GM18520 (cell line): ENCODE data around the gene CFAP300.

ENCODE experiments used
- ATAC-seq: cut with Tn5 transposase; IDR thresholded peaks from one replicate; pipeline ENCODE4 v1.9.1; 2021; ENCODE audit not compliant: unreplicated experiment

Gene CFAP300

DNA sequence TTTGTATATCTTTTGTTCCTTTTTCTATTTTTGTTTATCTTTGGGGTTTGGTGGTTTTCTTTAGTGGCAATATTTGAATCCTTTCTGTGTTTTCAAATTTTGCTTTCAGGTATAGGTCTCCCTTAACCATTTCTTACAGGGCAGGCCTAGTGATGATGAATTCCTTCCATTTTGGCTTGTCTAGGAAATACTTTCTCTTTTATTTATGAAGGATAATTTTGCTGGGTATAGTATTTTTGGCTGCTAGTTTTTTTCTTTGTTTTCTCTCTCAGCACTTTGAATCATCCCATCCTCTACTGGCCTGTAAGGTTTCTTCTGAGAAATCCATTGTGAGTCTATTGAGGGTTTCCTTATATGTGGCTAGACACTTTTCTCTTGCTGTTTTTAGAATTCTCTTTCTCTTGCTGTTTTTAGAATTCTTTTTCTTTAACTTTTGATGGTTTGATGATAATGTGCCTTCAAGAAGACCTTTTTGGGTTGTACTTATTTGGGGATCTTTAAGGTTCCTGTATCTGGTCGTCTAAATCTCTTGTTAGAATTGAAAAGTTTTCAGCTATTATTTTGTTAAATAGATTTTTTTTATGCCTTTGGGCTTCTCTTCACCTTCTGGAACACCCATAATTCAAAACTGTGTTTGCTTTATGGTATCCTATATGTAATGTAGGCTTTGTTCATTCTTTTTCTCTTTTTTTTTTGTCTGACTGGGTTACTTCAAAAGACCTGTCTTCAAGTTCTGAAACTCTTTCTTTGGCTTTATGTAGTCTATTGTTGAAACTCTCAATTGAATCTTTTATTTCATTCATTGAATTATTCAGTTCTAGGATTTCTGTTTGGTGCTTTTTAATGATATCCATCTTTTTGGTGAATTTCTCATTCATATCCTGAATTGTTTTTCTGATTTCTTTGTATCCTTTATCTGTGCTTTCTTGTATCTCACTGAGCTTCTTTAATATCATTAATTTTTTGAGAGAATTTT, 24.5 kb downstream of the CFAP300 start:
- no peak for ATAC-seq

DNA sequence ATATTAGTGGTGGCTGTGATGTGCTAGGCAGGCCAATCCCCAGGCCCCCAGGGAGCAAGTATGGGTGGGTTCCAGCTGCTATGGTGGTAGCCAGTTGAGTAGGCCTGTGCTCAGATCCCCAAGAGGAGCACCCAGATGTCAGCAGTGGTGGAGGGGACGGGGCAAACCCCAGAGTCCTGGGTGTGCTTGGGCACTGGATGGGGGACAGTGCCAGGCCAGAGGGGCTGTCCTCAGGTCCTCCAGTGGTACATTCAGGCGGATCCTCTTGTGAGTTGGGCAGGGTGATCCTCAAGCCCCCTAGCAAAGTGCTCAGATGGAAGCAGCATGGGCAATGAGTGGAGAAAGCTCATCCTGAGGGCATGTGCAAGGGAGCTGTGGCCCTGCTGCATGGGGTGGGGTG, 26.0 kb downstream of the CFAP300 start:
- ATAC-seq: no peak

DNA sequence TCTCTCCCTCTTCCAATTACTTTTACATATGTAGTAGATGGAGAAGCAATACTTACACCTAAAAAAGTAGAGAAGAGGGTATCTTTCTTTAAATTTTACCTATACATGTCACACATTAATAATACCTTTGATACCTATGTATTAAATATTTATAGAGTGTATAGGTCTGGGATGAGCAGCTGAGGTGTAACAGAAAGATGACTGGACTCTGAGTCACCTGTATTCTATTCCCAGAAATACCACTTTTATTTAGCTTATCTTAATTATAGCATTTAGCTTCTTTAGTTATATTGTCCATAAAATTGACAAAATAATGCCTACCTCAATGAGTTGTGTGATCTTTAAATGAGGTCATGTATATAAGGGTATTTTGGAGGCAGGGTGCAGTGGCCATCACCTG, 32.4 kb downstream of the CFAP300 start:
- no peak for ATAC-seq

DNA sequence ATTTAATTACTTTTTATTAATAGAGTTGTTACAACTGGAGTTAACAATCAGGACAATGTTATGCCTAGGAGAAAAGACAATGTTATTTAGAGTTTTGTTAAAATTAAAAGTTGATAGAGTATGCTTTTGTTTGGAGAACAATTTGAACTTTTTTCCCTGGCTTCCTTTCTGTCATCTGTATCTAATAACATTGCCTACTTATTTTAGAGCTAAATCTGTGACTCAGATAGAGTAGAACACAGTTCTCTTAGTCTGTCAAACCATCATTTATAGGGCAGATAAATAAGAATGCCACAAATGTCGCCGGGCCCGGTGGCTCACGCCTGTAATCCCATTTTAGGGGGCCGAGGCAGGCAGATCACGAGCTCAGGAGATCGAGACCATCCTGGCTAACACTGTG, 34.1 kb downstream of the CFAP300 start:
- ATAC-seq: no peak

DNA sequence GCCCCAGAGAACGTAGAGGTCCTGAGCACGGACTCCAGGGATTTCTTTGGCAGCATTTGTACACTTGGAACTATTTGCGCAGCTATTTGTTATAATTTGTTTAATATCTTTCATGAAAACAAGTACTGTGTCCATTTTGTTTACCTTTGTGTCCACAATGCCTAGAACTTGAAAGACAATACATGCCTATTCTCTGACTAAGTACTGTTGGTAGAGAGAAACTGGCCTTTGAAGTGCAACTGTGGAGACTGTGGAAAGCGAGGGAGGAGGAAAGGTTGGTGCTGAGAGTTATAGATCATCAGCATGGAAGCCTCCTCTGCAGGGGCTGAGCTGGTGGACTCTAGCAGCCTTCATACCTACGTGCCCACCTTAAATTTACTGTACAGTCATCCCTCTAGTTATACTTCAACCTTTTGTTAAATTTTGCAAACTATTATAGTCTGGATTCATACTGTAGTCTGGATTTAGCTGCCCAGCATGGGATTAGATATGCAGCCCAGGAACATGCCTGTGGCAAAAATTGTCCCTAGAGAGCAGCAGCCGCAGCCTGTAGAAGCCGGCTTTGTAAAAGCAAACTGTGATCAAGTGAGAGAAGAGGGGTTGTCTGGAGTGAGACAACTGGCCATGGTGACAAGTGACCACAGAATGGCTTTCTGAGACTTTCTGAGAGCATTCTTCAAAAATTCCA, 38.8 kb downstream of the CFAP300 start:
- no peak for ATAC-seq

DNA sequence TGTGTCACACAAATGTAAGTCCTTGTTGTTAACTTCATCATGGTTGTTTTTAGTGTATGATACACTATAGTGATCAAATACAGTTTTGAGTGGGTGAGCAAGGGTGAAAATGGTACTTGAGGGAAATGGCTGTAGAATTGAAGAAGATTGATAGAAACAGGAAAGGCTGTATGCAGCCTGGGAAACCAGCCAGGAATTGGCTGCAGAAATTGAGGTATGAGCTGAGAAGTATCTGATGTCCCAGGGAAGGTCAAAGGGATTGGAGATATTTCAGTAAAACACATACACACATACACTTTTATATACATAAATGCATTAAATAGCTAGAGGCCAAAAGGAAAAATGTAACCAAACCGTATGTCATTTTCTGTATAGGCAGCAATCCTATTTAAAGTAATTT, 49.9 kb downstream of the CFAP300 start:
- ATAC-seq: no peak

DNA sequence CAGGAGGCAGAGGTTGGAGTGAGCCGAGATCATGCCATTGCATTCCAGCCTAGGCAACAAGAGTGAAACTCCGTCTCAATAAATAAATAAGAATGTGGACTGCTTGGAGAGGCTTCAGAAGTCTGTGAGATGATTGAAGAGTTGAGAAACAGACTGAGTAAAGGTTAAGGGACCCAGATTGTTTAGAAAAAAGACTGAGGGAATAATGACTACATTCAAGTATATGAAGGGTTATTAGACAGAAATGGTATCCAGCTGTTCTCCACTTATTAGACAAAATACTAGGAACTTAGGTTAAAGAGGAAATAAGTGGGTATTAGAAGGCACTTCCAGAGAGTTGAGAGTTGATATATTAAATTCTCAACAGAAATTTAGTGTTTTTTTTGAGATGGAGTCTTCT, 52.5 kb downstream of the CFAP300 start:
- ATAC-seq: no peak

DNA sequence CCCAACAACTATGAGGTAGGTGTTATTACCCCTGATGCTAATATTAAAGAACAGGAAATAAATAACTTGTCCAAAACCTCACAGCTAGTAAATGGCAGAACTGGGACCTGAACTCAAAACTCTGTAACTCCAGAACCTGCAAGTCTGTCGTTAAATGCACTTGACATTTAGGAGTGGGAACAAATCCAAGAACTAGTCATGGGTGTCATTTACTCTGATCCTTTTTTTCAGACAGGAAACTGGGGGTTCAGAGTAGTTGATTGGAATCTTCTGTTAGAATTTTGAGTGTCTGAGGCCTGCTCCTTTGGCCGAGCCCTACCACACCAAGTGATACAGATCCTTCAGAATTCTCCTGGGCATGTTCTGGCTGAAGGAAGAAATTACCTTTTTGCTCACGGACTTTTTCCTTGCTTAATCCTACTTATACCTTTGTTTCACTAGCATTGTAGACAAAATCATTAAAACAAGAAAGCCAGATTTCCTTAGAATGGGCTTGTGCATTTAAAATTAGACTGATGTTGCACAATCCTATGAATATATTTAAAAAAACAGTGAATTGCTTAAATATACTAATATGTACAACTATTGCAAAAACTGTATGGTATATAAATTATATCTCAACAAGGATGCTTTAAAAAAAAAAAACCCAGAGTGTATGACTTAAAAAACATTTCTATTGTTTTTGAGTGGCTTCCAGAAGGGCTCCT, 61.6 kb downstream of the CFAP300 start:
- no peak for ATAC-seq

DNA sequence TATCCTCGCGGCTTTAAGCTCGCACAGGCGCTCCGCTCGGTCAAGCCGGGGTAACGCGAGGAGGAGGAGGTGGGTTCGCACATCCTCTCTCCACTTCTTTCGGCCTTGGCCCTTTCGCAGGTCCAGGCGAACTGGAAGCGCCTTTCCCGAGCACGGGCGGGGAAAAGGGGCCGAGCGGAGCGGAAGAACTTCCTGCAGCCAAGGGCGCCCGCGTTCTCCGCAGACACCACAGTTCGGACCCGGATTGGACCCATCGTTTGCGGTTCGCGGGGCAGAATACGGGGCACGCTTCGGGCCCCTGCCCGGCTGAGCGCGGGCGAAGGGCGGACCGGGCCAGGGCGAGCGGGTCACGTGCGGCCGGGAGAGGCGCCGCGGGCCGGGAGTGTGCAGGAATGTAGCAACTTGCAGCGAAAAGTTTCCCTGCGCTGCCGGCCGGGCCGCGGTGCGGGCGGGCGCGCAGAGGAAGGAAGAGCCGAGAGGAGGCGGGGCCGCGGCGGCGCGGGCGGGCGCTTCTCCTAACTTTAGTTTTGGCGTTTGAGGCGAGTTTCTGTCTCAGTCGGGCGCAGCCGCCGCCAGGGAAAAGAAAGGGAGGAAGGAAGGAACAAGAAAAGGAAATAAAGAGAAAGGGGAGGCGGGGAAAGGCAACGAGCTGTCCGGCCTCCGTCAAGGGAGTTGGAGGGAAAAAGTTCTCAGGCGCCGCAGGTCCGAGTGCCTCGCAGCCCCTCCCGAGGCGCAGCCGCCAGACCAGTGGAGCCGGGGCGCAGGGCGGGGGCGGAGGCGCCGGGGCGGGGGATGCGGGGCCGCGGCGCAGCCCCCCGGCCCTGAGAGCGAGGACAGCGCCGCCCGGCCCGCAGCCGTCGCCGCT, 62.9 kb downstream of the CFAP300 start, which contains the start of gene YAP1:
Gene YAP1, plus strand, starts transcription at position 552 of the 865 bp plus-strand sequence. CDS start 402 bp downstream, outside the sequence.
- ATAC-seq: peak; percentile 64

DNA sequence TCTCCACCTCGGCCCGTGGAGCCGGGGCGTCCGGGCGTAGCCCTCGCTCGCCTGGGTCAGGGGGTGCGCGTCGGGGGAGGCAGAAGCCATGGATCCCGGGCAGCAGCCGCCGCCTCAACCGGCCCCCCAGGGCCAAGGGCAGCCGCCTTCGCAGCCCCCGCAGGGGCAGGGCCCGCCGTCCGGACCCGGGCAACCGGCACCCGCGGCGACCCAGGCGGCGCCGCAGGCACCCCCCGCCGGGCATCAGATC, 63.4 kb downstream of the CFAP300 start:
- peak; percentile 4 for ATAC-seq

DNA sequence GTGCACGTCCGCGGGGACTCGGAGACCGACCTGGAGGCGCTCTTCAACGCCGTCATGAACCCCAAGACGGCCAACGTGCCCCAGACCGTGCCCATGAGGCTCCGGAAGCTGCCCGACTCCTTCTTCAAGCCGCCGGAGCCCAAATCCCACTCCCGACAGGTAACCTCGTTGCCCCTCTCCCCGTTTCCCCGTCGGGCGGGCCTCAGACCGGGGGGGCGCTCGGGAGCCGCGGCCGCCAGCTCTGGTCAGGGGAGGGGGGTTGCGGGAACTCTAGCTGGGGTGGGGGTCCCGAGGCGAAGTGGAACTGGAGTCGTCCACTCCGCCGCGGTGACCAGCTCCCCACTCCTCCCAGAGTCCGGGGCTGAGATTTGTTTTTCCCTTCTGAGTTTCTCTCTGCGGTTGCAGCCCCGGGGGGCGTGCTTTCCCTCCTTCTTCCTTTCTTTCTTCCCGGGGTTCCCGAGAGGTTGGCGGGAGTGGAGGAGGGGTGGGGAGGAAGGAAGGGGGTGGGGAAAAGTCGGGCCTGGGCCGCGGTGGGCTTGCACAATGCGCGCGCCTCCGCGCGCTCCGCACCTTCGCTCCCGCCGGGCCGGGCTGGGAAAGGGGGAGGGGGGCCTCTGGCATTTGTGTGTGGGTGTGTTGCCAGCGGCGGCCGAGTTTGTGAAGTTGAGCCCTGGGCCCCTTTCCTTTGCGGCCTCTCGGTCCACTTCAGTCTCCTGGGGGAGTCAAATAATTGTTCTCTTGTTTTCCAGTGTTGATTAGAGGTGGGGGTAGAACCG, 64.0 kb downstream of the CFAP300 start:
- ATAC-seq: no peak

DNA sequence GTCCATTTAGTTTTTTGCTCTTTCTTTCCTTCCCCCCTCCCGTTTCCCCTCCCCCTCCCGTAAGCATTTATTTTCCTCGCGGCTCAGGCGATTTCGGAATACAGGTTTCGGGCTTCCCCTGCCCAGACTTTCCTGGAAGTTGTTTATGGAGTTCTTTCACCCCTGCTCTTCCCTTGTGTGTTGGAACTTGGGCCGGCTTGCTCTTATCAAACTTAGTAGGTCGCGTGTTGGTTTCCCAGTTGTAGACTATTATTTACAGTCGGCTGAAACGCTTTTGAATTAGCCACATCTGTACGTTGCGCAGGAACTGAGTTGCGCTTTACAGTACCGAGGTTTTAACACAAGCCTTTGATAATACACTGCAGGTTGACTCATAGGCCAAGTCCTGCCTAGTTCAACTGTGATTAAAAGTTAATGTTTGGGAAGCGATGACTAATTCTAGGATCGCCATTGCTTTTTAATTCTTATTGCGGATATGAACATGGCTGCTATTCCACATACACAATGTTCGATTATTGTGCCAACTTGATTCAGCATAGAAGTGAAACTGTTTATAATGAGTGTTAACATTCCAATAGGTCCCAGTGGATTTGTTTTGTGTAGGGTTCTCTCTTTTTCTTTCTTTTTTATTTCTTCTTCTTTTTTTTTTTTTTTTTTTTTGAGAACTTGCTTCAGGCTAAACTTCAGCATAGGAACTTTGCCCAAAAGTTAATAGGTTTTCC, 64.7 kb downstream of the CFAP300 start:
- no peak for ATAC-seq

DNA sequence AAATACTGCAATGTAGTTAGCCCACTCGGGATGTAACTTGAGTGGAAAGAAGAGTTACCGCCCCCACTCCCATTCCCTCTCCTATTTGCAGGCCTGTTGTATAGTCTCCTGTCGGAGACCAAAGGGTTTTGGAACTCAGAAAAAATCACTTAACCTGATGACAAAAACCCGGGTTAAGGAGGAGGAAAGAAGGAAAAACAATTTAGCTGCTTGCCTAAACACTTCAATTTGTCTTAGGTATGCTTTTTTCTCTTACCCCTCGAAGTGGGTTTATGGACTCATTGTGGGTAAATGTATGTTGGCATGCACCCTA, 65.2 kb downstream of the CFAP300 start:
- no peak for ATAC-seq

DNA sequence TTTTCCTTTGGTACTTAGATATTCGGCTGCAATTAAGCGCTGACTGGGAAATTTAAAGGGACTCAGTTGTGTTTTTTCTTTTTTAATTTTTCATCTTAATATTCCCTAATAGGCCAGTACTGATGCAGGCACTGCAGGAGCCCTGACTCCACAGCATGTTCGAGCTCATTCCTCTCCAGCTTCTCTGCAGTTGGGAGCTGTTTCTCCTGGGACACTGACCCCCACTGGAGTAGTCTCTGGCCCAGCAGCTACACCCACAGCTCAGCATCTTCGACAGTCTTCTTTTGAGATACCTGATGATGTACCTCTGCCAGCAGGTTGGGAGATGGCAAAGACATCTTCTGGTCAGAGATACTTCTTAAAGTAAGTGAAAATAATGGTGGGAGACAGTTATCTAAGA, 66.8 kb downstream of the CFAP300 start:
- no peak for ATAC-seq

DNA sequence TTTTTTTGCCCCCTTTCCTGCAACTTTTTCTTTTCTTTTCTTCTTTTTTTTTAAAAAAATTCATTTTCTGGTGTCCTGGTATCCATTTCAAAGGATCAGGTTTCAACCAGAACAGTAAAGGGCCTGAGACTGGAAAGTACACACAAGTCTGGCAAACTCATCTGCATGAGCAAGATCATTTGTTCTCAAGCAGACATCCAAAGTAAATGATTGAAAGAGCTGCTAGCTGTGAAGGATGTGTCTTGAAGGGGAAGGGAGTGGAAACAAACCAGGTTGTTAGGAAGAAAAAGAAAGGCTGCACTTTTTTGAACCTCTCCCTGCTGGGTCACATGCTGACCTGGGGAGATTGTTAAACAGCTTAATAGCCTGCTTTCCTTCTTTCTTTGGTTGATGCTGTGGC, 68.3 kb downstream of the CFAP300 start:
- ATAC-seq: no peak

DNA sequence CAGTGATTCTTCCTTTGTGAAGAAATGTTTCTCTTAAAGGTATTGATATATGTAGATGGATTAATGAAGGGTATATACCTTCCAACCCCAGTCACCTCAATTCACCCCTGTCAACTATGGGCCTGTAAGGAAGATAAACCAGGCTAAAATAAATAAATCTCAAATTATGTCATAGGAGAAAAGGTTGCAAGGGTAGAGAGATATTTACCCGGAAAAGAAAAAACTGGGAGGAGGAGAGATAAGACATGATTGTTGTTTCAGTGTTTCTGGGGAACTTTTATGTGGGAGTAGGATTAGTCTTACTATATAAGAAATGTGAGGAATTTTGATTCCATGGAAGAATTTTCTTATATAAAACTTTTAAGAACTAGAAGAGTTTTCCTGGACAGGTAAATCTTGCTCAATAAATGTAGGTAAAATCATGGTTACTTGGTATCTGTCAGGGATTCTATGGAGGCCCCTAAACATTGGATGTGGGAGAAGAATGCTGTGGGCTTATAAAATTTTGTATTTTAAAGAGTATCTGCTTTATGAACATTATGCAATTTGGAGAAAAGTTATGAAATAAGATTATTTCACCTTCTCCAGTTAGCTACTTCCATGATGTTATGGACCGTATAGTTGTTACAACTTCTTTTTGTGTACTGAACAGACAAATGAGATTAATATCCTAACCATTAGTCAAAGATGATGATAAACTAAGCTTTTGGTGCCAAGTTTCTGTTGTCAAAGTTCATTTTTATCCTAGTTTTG, 69.4 kb downstream of the CFAP300 start:
- ATAC-seq: no peak

DNA sequence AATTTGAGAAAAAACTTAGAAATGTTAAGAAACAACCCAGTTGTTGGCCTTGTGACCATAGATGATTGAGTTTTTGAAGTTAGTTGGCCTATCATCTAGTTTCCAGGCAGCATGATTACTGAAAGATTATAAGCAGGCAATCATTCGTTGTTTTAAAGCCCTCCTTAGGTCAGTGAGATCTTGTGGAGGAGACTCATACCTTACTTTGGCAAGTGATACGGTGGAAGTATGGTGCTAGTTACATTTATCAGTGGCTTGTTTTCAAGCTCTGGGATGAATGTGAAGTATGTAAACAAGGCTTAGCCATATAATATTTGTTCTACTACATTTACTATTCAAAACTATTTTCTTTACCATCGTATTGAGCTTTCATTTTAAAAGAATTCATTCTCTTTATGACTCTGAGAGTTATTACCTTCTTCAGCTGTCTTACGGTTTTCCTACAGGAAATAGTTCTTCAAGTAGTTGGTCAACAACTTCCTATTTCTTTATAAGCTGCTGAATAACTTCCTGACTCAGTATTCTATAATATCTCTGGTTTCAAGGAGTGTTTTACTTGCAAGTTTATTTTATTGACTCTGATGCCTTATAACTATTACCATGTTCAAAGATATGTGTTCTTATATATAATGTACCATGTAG, 70.4 kb downstream of the CFAP300 start:
- ATAC-seq: no peak

DNA sequence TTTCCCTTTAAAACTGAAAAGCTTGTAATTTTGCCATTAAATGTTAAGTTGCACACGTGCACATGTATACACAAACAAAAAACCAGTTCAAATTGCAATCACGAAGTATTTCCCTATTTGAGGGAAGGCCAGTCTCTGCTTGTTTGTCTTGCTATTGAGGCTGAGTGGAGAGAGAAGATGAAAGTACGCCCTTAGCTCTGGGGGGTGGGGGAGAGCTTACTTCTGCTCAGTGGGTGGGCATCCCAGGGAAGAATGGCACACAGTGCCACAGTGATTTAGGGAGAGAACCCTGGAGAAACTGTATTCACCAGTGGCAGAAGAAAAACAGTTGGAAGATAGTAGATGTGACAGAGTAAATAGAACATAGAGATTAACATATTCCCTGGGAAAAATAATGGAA, 71.7 kb downstream of the CFAP300 start:
- no peak for ATAC-seq
